HG03196 (cell line): ENCODE measurements around the gene NDUFS8.

Source experiments
- ATAC-seq: cut with Tn5 transposase; IDR thresholded peaks from one replicate; pipeline ENCODE4 v1.9.1; 2021; ENCODE audit not compliant: unreplicated experiment

NDUFS8 gene

DNA sequence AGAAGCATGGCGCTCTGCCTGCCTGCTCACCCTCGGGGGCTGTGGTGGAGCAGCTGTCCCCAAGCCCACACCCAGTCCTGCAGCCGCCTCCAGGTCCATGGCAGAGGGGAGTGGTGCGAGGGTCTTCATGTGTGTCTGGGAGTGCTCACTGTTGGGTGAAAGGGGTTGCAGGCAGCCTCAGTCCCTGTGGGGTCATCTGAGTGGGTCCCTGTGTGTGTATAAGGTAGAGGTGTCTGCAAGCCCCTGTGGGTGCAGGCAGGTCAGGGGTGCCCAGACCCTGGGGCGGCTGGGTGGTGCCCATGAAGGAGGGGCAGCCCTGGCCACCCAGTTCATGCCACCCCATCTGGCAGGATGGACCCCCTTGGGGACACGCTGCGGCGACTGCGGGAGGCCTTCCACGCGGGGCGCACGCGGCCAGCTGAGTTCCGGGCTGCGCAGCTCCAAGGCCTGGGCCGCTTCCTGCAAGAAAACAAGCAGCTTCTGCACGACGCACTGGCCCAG is 15.5 kb upstream of the NDUFS8 start:
- no peak for ATAC-seq

DNA sequence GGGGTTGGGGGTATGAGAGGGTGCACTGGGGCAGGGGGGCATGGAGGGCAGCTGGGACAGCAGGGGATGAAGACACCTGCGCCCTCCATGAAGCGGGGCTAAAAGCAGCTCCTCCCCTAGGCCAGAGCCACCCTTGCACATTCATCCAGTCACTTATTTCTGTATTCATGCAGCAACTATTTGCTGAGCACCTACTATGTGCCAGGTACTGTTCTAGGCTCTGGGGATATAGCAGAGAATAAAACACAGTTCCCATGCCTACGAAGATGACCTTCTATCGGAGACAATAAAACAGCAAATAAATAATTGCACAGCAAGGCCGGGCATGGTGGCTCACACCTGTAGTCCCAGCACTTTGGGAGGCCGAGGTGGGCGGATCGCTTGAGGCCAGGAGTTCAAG is 15.0 kb upstream of the NDUFS8 start:
- no peak for ATAC-seq

DNA sequence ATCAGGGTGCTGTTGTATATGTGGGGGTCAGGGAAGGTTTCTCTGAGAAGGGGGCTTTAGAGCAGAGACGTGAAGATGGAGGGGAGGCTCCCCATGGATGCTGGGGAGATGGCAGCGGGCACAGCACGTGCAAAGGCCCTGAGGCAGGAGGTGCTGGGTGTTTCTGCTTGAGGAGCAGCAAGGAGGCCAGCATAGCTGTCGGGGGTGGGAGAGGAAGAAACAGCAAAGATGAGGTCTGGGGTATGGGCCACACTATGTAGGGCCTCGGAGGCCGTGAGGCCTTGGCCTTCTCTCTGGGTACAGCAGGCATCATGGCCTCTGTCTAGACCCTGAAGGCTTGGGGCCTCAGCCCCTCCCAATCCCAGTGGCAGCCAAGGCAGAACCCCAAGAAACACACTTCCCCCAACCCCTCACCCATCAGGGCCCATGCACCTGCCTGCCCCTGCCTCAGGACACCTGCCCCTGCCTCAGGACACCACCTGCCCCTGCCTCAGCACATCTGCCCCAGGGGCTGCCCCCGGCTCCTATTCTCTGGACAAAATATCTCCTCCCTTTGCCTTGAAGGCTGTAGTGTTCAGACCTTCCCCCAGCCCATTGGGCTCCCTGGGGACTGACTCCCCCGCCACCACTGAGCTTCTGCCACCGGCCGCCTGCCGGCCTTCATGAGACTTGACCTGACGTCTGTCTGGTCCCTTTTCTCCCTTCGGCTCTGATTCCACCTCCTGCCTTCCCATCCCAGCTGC is 14.1 kb upstream of the NDUFS8 start:
- ATAC-seq = no peak

DNA sequence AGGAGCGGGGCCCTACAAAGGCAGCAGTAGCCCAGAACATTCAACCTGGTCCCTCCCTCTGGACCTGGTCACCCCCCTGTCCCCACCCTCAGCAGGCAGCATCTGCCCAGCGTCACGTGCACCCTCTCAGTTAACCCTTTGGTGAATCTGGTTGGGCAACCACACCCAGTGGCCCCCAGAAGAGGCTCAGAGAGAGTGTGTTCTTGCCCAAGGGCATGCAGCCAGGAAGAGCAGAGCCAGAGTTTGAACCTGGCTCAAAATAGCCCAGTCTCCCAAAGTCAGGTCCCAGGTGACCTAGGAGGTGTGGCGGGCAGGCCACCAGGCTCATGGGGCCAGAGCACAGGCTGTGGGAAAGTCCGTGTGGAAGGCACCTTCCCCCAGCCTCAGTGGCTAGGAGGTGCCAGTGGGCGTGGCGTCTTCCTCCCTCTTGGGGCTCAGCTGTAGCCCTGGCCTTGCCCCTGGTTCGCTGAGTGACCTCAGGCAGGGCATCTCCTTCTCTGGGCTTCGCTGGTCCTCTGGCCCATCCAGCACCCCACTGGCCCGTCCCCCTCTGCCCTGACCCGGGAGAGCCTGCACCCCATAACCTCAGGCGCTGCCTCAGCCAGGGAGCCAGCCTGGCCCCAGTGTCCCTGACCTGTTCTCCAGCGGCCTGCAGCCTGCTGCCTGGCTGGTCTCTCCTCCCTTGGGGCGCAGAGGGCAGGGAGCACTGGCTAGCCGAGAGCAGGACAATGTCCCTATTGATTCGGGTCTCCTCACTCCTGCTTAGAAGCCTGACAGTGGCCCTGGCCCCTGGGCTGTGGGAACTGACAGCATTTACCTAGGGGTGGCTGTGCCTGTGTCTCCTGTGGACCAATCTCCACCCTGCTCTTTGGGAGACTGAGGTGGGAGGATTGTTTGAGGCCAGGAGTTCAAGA is 13.3 kb upstream of the NDUFS8 start:
- ATAC-seq = no peak

DNA sequence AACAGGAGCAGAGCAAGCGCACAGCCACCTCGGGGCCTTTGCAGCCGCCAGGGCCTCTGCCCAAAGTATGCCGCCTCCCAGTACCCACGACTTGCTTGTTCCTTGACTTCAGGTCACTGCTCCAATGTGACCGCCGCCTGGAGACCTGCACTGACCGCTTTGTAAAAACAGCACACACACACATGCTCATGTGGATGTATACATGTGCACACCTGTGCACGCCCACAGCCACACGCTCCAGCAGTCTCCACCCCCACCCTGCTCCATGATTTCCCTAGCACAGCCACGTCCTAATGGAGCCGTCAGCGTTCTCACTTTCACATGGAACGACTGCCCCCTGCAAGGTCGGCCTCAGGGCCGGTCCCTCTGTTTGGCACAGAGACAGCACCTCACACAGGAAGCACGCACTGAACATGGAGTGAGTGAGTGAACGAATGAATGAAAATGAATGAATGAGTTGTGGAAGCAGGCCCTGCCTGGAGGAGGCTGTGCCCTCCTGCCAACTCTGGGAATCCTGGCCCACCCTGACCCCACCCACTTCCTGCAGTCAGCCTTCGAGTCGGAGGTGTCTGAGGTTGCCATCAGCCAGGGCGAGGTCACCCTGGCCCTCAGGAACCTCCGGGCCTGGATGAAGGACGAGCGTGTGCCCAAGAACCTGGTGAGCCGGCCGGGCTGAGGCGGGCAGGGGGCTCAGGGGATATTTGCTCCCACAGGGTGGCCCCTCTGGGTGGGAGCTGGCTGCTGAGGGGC is 12.3 kb upstream of the NDUFS8 start:
- ATAC-seq = no peak

DNA sequence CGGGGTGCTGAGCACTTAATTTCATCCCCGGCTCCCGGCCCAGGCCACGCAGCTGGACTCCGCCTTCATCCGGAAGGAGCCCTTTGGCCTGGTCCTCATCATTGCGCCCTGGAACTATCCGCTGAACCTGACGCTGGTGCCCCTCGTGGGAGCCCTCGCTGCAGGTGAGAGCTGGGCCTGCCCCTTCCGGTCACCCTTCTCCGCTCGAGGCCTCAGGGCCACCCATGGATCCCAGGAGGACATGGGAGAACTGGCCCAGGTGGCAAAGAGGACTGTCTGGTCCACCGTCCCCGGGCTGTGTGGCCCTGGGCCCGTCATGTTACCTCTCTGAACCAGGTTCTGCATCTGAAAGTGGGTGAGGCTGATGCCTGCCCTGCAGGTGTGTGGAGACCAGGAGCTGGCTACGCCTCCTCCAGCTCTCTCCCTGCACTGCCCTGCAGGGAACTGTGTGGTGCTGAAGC is 11.7 kb upstream of the NDUFS8 start:
- ATAC-seq = no peak

DNA sequence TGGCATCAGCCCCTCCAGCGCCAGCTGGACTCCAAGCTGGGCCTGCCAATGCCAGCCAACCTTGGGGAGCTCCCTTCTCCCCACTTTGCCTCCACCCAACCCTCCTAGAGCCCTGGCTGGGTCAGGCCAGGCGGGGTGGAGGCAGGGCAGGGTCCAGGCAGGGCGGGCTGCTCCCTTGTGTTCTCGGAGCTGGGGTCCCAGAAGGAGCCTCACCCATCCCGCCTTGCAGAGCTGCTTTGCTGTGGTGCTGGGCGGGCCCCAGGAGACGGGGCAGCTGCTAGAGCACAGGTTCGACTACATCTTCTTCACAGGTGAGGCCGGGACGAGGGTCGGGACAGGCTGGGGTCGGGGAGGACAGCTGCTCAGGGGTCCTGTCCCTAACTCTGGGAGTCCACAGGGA is 11.0 kb upstream of the NDUFS8 start:
- no peak for ATAC-seq

DNA sequence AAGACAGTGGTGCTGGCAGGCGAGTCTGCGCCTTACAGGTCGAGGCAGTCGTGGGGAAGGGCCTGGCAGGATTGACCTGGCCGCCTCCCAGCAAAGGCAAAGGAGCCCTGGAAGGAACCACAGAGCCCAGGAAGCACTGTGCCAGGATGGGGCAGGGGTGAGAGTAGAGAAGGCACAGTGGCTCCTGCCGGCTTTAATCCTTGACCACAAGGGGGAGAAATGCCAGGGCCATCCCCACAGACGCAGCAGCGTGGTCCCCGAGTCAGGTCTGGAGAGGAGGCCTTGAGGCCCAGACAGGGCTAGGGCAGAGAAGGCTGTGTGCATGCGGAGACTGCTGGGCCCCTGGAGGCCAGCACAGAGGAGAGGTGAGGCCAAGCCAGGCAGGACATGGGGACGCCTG is 9.9 kb upstream of the NDUFS8 start:
- ATAC-seq = no peak

DNA sequence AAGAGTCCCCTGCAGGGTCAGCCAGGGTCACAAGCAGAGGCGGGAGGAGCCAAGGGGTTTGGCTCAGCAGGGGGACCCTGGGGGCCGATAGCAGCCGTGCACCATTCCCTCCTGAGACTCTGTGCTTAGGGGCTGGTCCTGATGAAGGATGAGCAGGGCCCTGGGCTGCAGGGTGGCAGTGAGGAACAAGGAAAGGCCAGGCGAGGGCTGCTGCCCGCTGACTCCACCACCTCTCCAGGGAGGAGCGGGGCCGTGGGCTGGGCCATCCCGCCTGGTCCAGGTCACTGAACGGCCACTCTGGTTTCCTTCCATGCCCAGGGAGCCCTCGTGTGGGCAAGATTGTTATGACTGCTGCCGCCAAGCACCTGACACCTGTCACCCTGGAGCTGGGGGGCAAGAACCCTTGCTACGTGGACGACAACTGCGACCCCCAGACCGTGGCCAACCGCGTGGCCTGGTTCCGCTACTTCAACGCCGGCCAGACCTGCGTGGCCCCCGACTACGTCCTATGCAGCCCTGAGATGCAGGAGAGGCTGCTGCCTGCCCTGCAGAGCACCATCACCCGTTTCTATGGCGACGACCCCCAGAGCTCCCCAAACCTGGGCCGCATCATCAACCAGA is 9.2 kb upstream of the NDUFS8 start:
- no peak for ATAC-seq

DNA sequence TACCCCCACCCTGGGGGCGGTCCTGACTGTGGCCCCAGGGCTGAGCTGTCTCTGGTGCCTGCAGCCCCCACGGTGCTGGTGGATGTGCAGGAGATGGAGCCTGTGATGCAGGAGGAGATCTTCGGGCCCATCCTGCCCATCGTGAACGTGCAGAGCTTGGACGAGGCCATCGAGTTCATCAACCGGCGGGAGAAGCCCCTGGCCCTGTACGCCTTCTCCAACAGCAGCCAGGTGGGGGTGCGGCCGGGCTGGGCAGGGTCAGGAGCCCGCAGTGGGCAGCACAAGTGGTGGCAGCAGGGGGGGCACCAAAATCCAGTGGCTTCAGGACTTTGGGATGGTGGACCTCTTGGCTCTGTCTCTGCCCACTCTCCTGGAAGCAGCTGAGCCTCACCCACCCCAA is 8.0 kb upstream of the NDUFS8 start:
- no peak for ATAC-seq

DNA sequence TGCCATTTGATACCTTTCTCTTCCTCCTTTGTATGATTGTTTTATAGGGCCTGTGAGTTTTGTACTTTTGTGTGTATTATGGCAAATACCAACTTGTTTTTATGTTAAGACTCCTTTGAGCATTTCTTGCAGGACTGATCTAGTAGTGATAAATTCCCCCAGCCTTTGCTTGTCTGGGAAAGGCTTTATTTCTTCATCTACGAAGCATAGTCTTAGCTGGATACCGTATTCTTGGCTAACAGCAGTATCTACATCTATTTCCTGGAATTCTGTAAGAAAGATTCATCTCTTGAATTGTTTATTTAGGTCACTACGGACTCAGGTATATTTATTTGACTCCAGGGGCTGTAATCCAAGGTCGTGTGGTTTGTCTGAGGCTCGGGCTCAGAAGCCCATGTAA is 6.0 kb upstream of the NDUFS8 start:
- no peak for ATAC-seq

DNA sequence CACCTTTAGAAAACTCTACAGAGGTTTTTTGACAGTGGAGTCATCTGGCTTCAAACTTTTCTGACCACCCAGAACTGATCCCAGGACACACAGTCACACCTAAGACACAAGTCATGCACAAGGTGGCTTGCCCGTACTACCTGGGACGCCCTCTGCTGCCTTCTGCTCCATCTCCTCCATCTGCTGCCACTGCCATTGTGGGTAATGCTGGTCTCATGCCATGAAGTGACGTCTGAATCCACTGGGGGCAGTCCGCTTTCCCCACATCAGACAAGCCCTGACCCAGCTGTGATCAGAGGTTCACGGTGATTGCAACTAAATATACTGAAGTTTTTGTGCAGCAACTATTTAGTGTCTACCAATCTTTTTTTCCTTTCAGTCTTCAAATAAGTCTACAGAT is 5.4 kb upstream of the NDUFS8 start:
- ATAC-seq = no peak

DNA sequence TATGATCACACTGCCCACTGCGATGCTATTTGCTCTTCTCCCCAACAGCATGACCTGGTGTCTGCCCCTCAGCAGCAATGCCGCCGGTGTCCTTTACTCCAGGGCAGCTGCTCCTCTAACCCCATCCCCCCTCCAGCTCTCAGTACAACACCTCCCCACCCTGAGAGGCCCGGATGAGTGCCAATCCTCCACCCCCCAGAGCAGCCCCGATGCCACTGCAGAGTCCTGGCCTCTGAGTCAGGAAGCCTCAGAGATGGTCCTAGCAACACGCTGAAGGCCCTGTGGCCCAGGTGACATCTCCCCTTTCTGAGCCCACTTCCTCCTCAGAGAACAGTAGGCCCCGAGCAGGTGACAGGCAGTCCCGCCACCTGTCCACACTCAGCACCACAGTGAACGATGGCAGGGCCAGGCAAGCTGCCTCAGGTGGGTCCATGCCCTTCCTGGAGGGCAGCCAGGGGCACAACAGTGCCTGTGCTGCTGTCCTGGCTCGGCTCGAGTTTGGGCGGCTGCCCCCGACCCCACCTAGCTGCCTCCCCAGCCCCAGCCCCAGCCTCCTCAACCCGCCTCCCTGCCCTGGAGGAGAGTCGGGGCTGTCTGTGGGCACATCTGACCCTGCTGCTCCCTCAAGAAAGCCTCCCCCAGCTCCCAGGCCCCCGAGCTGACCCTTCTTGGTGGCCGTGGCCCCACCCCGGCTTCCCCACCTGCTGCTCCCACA is 3.9 kb upstream of the NDUFS8 start:
- ATAC-seq = no peak

DNA sequence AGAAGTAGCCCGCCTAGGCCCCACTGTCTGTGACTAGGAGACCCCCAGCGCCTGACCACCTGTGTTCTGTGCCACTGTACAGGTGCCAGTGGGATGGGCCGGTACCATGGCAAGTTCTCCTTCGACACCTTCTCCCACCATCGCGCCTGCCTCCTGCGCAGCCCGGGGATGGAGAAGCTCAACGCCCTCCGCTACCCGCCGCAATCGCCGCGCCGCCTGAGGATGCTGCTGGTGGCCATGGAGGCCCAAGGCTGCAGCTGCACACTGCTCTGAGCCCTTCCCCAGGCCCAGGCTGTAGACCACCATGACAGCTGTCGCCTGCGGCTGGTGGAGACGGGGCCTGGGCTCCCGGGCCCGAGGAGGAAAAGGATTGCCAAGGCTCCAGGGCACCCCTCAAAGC is 2.8 kb upstream of the NDUFS8 start:
- no peak for ATAC-seq

DNA sequence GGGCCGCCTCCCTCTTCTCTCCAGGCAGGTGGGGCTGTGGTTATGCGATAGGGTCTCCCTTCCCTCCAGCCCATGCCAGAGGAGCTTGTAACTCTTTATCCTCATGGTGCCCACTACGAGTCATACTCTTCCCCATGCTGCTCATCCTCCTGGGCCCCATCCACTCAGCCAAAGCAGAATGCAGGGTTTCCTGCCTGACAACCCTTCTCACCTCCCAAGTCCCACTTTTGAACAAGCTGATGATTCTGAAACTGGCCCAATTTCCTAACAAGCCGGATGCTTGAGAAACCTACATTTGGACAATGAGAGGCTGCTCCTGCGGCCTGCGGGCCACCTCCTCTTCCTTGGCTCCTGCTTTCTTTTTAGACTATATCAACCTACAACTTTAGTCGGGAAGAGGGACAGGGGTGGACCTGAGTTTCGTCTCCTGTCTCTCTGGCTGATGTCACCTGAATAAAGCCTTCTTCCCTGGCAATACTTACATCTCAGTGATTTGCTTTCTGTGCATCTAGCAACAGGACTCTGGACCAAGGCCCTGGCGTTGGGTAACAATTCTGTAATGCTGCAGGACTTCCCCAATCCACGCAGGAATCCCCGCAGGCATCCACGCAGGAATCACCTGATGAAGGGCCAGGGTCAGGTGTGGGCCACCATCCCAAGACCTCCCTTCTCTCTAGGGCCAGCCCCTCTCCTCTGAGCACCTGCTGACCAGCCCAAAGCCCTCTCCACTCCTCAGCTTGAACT is 1.5 kb upstream of the NDUFS8 start:
- ATAC-seq = no peak

DNA sequence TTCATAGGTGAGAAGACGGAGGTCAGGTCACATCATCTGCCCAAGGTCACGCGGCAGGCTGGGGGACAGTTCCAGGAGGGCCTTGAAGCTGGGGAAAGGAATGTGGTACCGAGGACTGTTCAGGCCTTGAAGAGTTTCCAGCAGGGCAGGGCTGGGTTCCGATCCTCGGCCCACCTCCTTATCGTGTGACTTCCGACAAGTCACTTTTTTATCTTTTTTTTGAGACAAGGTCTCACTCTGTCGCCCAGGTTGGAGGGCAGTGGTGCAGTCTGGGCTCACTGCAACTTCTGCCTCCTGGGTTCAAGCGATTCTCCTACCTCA is 623 bp downstream of the NDUFS8 start:
- no peak for ATAC-seq

DNA sequence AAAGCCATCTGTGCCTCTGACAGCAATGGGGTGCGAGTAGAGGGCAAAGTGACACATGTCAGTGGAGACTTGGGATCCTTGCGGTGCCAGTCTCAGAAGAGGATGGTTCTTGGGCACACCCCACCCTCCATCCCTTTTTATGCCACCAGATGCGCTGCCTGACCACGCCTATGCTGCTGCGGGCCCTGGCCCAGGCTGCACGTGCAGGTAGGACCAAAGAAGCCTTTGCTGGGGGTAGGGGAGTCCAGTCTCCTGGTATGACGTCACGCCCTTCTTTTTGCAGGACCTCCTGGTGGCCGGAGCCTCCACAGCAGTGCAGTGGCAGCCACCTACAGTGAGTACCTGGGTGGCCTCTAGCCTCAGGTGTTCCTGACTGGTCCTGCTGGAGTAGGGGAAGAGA is 1.5 kb downstream of the NDUFS8 start:
- ATAC-seq = no peak

DNA sequence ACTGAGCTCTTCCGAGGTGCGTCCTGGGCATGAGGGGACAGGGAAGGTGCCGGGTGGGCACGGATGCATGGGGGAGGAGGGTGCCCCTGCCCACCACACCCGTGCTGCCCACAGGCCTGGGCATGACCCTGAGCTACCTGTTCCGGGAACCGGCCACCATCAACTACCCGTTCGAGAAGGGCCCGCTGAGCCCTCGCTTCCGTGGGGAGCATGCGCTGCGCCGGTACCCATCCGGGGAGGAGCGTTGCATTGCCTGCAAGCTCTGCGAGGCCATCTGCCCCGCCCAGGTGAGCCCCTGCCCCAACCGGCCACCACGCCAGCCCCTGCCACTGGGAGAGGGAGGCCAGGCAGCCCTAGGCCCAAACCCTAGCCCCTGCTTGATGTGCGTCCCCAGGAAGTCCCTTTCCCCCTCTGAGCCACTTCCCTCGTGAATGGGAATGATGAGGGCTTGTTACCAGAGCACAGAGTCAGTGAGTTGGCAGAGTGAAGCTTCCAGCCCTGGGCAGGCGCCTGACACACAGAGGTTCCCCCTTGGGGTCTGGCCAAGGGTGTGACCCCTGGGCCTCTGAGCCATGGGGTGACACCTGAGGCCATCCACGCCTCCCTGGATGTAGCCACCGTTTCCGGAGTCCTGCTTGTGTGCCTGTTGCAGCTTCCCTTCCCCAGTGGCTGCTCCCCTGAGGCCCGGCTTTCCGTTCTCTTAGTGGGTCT is 2.7 kb downstream of the NDUFS8 start:
- ATAC-seq = no peak

DNA sequence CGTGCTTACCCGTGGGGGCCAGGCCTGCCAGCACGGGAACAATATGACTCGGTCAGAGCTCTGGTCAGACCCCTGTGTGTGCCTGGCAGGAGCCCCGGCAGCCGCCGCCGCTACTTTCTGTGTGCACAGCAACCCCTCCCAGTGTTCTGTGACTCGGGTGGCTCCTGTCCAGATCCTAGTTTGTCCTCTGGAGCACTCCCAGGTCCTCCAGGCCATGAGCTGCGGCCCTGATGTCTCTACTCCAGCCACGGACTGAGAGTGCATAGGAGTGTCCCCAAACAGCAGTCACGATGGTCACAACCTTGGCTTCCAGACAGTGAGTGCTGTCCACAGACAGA is 3.2 kb downstream of the NDUFS8 start:
- no peak for ATAC-seq
